ENCODE measurements around the gene PPFIA2. TPM values are rescaled to one million over a fixed set of nuclear protein-coding genes. Genes with fewer than 3 reads are reported as not detected.

PPFIA2 gene
- total and polyA plus RNA-seq, 9 of the 15 experiments (the other 6 are each of a cell fraction or from before 2014, with no cell fraction given): not detected

GRCh38 chr12:81249976-81250375 is 509.2 kb downstream of the PPFIA2 start (continued):
- TF ChIP-seq MBD1 (CRISPR knock-in tag; IDR thresholded peaks at IDR 0.05) (no peak), C11orf30 (IDR thresholded peaks at IDR 0.05; ENCODE audit: low read depth) (no peak)
- TF ChIP-seq, protein P1, sequence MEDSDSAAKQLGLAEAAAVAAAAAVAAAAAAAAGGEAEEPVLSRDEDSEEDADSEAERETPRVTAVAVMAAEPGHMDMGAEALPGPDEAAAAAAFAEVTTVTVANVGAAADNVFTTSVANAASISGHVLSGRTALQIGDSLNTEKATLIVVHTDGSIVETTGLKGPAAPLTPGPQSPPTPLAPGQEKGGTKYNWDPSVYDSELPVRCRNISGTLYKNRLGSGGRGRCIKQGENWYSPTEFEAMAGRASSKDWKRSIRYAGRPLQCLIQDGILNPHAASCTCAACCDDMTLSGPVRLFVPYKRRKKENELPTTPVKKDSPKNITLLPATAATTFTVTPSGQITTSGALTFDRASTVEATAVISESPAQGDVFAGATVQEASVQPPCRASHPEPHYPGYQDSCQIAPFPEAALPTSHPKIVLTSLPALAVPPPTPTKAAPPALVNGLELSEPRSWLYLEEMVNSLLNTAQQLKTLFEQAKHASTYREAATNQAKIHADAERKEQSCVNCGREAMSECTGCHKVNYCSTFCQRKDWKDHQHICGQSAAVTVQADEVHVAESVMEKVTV (CRISPR knock-in tag; IDR thresholded peaks at IDR 0.05): no peak

- BruUV-seq (replicated peaks): no TSS peak
- Histone ChIP-seq H3K9ac (ENCODE audit: insufficient read depth in 1 of 2, low read depth in 2 of 2, low read length in 2 of 2) (no peak overlapping the region), H3K4me3 (no peak overlapping the region), H3K36me3 (ENCODE audit: control insufficient read depth, insufficient read depth, low read length) (no peaks in the 10 kb centered on the region), H4K20me1 (replicated peaks; ENCODE audit: control insufficient read depth, insufficient read depth, low read length) (no peaks in the 10 kb centered on the region), H3K9me3 (replicated peaks; ENCODE audit: control insufficient read depth, insufficient read depth, low read depth, low read length) (no peaks in the 10 kb centered on the region), H2AFZ (ENCODE audit: low read depth, low read length) (no peak overlapping the region), H3K27me3 (ENCODE audit: control insufficient read depth in 2 of 2, insufficient read depth in 2 of 2, low read length in 2 of 2) (no peaks in the 10 kb centered on the region), H3K9me1 (ENCODE audit: control insufficient read depth, insufficient read depth, low read length) (no peaks in the 10 kb centered on the region), H3K79me2 (ENCODE audit: control insufficient read depth, insufficient read depth, low read length) (no peaks in the 10 kb centered on the region), H3K4me2 (ENCODE audit: insufficient read depth, low read length) (no peak overlapping the region), H3K4me1 (replicated peaks in 1 of 2; ENCODE audit: control insufficient read depth in 2 of 2, insufficient read depth in 2 of 2, low read length in 2 of 2) (no peaks in the 10 kb centered on the region), H3K27ac (ENCODE audit: extremely low read depth, low read depth, low read length) (no peak overlapping the region)
- CTCF ChIA-PET (ENCODE audit: low intra/inter-chr PET ratio): no interaction called here
- DNase-seq (ENCODE audit: extremely low read depth in 1 of 4, low spot score in 3 of 4) (no peak), FAIRE-seq (no peak), ATAC-seq (no peak)
- WGBS (ENCODE audit: insufficient coverage, low coverage, missing lambda C conversion rate): 0% methylated on average over 4 of the region's 4 CpGs
- in situ Hi-C loops (cut with MboI) (no loop called here), intact Hi-C loops (cut with micrococcal nuclease) (no loop called here)
- POLR2A ChIA-PET: no interaction called here
- TF ChIP-seq ZNF184 (CRISPR knock-in tag; IDR thresholded peaks at IDR 0.05): no peak
- TF ChIP-seq KLF1 (tag; IDR thresholded peaks at IDR 0.05): no peak
- no peak for TF ChIP-seq PYGO2 (tag; IDR thresholded peaks at IDR 0.05)
- no peak for TF ChIP-seq HMG20A (CRISPR knock-in tag; conservative IDR thresholded peaks at IDR 0.05)
- no peak for TF ChIP-seq E2F4 (CRISPR knock-in tag; IDR thresholded peaks at IDR 0.05; ENCODE audit: low read depth)
- TF ChIP-seq ZNF639 (CRISPR knock-in tag; conservative IDR thresholded peaks at IDR 0.05 in 1 of 2, IDR thresholded peaks at IDR 0.05 in 1 of 2): no peak
- TF ChIP-seq ZNF398 (CRISPR knock-in tag; IDR thresholded peaks at IDR 0.05): no peak
- no peak for TF ChIP-seq SLC30A9 (CRISPR knock-in tag; IDR thresholded peaks at IDR 0.05)
Observed at GRCh38 chr12:81245907-81246570, 513.1 kb downstream of the PPFIA2 start.
